Measurements from ENCODE around the gene UBL4A. TPM values are rescaled to one million over a fixed set of nuclear protein-coding genes. Genes with fewer than 3 reads are reported as not detected.

The UBL4A gene
- total RNA-seq, 1 donor from 2014 or later = 12.1 TPM

- no peaks in the 10 kb centered on the region for H3K9me3 ChIP-seq (ENCODE audit: low read depth)
- peaks cover 25% of the 10 kb centered on the region for H3K9me3 Mint-ChIP-seq
- H3K4me1 Mint-ChIP-seq = no peaks in the 10 kb centered on the region
- H3K27me3 Mint-ChIP-seq (ENCODE audit: insufficient read depth, low read depth) = peaks cover 3% of the 10 kb centered on the region
- H3K36me3 ChIP-seq = no peaks in the 10 kb centered on the region
- no peaks in the 10 kb centered on the region for H4K20me1 ChIP-seq (ENCODE audit: low read depth)
- TF ChIP-seq EZH2 (IDR thresholded peaks at IDR 0.05) (no peak), EZH2phosphoT487 (IDR thresholded peaks at IDR 0.05) (no peak)
- TF ChIP-seq, protein P1, sequence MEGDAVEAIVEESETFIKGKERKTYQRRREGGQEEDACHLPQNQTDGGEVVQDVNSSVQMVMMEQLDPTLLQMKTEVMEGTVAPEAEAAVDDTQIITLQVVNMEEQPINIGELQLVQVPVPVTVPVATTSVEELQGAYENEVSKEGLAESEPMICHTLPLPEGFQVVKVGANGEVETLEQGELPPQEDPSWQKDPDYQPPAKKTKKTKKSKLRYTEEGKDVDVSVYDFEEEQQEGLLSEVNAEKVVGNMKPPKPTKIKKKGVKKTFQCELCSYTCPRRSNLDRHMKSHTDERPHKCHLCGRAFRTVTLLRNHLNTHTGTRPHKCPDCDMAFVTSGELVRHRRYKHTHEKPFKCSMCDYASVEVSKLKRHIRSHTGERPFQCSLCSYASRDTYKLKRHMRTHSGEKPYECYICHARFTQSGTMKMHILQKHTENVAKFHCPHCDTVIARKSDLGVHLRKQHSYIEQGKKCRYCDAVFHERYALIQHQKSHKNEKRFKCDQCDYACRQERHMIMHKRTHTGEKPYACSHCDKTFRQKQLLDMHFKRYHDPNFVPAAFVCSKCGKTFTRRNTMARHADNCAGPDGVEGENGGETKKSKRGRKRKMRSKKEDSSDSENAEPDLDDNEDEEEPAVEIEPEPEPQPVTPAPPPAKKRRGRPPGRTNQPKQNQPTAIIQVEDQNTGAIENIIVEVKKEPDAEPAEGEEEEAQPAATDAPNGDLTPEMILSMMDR (IDR thresholded peaks at IDR 0.05) = no peak
- no peaks in the 10 kb centered on the region for H3K27me3 ChIP-seq
- no peak overlapping the region for H3K4me3 ChIP-seq
- no peak overlapping the region for H3K4me2 ChIP-seq
- no peaks in the 10 kb centered on the region for H3K79me2 ChIP-seq (ENCODE audit: low read depth)
- DNase-seq (ENCODE audit: low spot score) = no peak
- no peaks in the 10 kb centered on the region for H3F3A ChIP-seq (ENCODE audit: low read depth)
- no peak overlapping the region for H3K9ac ChIP-seq
- peak overlapping the region; percentile 38 for H3K4me3 Mint-ChIP-seq
- peaks cover 15% of the 10 kb centered on the region for H3K36me3 Mint-ChIP-seq
- no peaks in the 10 kb centered on the region for H3K4me1 ChIP-seq
- no peak overlapping the region for H2AFZ ChIP-seq (replicated peaks)
- H3K27ac ChIP-seq = no peak overlapping the region
- no peak overlapping the region for H3K27ac Mint-ChIP-seq
Observed at GRCh38 chrX:154472685-154473632, 13.5 kb downstream of the UBL4A start.

- H3K36me3 Mint-ChIP-seq = peaks cover 15% of the 10 kb centered on the region
- Histone ChIP-seq H3K79me2 (ENCODE audit: low read depth) (no peaks in the 10 kb centered on the region), H3K4me2 (no peak overlapping the region), H3K9ac (no peak overlapping the region), H3K27me3 (no peaks in the 10 kb centered on the region), H2AFZ (replicated peaks) (no peak overlapping the region), H3K4me1 (no peaks in the 10 kb centered on the region), H4K20me1 (ENCODE audit: low read depth) (no peaks in the 10 kb centered on the region), H3K36me3 (no peaks in the 10 kb centered on the region), H3K4me3 (no peak overlapping the region), H3K27ac (no peak overlapping the region), H3F3A (ENCODE audit: low read depth) (no peaks in the 10 kb centered on the region), H3K9me3 (ENCODE audit: low read depth) (no peaks in the 10 kb centered on the region)
- no peak overlapping the region for H3K4me3 Mint-ChIP-seq
- no peak for DNase-seq (ENCODE audit: low spot score)
- no peak overlapping the region for H3K27ac Mint-ChIP-seq
- no peak for TF ChIP-seq EZH2phosphoT487 (IDR thresholded peaks at IDR 0.05)
- TF ChIP-seq, protein P1 (IDR thresholded peaks at IDR 0.05) = no peak
- no peak for TF ChIP-seq EZH2 (IDR thresholded peaks at IDR 0.05)
- H3K9me3 Mint-ChIP-seq = peaks cover 19% of the 10 kb centered on the region
- no peaks in the 10 kb centered on the region for H3K4me1 Mint-ChIP-seq
- H3K27me3 Mint-ChIP-seq (ENCODE audit: insufficient read depth, low read depth) = peaks cover 3% of the 10 kb centered on the region
Observed at GRCh38 chrX:154471839-154472684, 14.4 kb downstream of the UBL4A start.

- Histone ChIP-seq H3K36me3 (no peaks in the 10 kb centered on the region), H3K27me3 (no peaks in the 10 kb centered on the region), H3K79me2 (ENCODE audit: low read depth) (no peaks in the 10 kb centered on the region), H3K27ac (no peak overlapping the region), H4K20me1 (ENCODE audit: low read depth) (no peaks in the 10 kb centered on the region), H3K9ac (no peak overlapping the region), H3K4me2 (no peak overlapping the region), H3K4me1 (no peaks in the 10 kb centered on the region), H3K9me3 (ENCODE audit: low read depth) (no peaks in the 10 kb centered on the region), H2AFZ (replicated peaks) (no peak overlapping the region), H3F3A (ENCODE audit: low read depth) (no peaks in the 10 kb centered on the region), H3K4me3 (no peak overlapping the region)
- H3K36me3 Mint-ChIP-seq = peaks cover 11% of the 10 kb centered on the region
- H3K27ac Mint-ChIP-seq = no peak overlapping the region
- peaks cover 3% of the 10 kb centered on the region for H3K27me3 Mint-ChIP-seq (ENCODE audit: insufficient read depth, low read depth)
- H3K4me3 Mint-ChIP-seq = no peak overlapping the region
- TF ChIP-seq EZH2phosphoT487 (IDR thresholded peaks at IDR 0.05) (no peak), EZH2 (IDR thresholded peaks at IDR 0.05) (no peak)
- TF ChIP-seq, protein P1 (IDR thresholded peaks at IDR 0.05) = no peak
- H3K4me1 Mint-ChIP-seq = no peaks in the 10 kb centered on the region
- DNase-seq (ENCODE audit: low spot score) = no peak
- peaks cover 13% of the 10 kb centered on the region for H3K9me3 Mint-ChIP-seq
Observed at GRCh38 chrX:154470914-154471568, 15.4 kb downstream of the UBL4A start.

All from neural progenitor cell (in vitro differentiated cells).